Neutrophil (primary cell): ENCODE results near the gene SEL1L2.

Source experiments
- H3K27ac ChIP-seq: fragments of 200-600 bp; sonication (generic); 2 replicates; pipeline ENCODE4 v1.5.1; 2016; ENCODE audit warnings: mild to moderate bottlenecking, moderate library complexity
- H3K27me3 ChIP-seq: fragments of 200-600 bp; sonication (generic); 2 replicates; pipeline ENCODE4 v1.6.0; 2016; ENCODE audit warnings: mild to moderate bottlenecking
- H3K36me3 ChIP-seq: fragments of 200-600 bp; sonication (generic); 2 replicates; pipeline ENCODE4 v1.5.1; 2017
- H3K4me1 ChIP-seq, 2 experiments: fragments of 200-600 bp in 1 of 2; sonication (generic) in 1 of 2; 1 replicate in 1 of 2; 2 replicates in 1 of 2; pipeline versions ENCODE4 v1.5.1 to v1.6.1; 2013 to 2016; ENCODE audit warnings: low read depth in 1 of 2, low read length in 1 of 2, mild to moderate bottlenecking in 1 of 2, moderate library complexity in 1 of 2; ENCODE audit not compliant: control insufficient read depth in 1 of 2, insufficient read depth in 1 of 2
- H3K4me3 ChIP-seq, 2 experiments: fragments of 200-600 bp in 1 of 2; sonication (generic) in 1 of 2; 1 replicate in 1 of 2; 2 replicates in 1 of 2; pipeline ENCODE4 v1.5.1; 2013 to 2016; ENCODE audit warnings: low read depth in 1 of 2, low read length in 1 of 2, mild to moderate bottlenecking in 1 of 2, moderate library complexity in 1 of 2
- H3K9me3 ChIP-seq: fragments of 200-600 bp; sonication (generic); 2 replicates; pipeline ENCODE4 v1.5.1; 2016
- TF ChIP-seq, protein P1 (sequence below): fragments of 200-600 bp; sonication (generic); IDR thresholded peaks from 2 replicates; pipeline ENCODE4 v1.5.1; 2016; ENCODE audit warnings: antibody characterized with exemption

SEL1L2 gene

DNA sequence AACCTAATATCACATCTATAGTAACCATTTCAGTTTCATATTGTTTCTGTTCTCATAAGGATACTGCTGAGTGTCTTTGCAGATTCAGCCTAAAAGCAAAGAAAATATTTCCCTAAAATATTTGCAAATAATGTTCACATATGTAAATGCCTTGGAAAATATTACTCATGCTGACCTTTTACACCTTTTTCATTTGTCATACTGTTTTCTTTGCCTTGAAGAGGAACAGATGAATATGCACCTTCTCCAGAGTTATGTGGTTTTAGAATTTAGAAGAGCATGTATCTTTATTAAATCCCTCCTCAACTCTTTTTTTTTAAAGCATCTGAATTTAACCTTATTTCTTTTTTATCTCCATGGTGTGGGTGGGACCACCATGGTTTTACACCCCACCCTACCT lies 173.1 kb downstream of the SEL1L2 start:
- TF ChIP-seq, protein P1, sequence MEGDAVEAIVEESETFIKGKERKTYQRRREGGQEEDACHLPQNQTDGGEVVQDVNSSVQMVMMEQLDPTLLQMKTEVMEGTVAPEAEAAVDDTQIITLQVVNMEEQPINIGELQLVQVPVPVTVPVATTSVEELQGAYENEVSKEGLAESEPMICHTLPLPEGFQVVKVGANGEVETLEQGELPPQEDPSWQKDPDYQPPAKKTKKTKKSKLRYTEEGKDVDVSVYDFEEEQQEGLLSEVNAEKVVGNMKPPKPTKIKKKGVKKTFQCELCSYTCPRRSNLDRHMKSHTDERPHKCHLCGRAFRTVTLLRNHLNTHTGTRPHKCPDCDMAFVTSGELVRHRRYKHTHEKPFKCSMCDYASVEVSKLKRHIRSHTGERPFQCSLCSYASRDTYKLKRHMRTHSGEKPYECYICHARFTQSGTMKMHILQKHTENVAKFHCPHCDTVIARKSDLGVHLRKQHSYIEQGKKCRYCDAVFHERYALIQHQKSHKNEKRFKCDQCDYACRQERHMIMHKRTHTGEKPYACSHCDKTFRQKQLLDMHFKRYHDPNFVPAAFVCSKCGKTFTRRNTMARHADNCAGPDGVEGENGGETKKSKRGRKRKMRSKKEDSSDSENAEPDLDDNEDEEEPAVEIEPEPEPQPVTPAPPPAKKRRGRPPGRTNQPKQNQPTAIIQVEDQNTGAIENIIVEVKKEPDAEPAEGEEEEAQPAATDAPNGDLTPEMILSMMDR, result no peak
- Histone ChIP-seq H3K4me3 (no peak overlapping the region), H3K4me1 (peaks cover 6 to 13% of the 10 kb centered on the region in 2 experiments), H3K36me3 (peaks cover 66% of the 10 kb centered on the region), H3K9me3 (no peaks in the 10 kb centered on the region), H3K27ac (no peak overlapping the region), H3K27me3 (no peaks in the 10 kb centered on the region)

- Histone ChIP-seq H3K36me3 (peaks cover 72% of the 10 kb centered on the region), H3K27ac (no peak overlapping the region), H3K9me3 (no peaks in the 10 kb centered on the region), H3K4me1 (peaks cover under 1 to 8% of the 10 kb centered on the region in 2 experiments), H3K27me3 (no peaks in the 10 kb centered on the region), H3K4me3 (no peak overlapping the region)
- TF ChIP-seq, protein P1, result no peak
These were observed 173.7 kb downstream of the SEL1L2 start for GRCh38 chr20:13816757-13817156.

DNA sequence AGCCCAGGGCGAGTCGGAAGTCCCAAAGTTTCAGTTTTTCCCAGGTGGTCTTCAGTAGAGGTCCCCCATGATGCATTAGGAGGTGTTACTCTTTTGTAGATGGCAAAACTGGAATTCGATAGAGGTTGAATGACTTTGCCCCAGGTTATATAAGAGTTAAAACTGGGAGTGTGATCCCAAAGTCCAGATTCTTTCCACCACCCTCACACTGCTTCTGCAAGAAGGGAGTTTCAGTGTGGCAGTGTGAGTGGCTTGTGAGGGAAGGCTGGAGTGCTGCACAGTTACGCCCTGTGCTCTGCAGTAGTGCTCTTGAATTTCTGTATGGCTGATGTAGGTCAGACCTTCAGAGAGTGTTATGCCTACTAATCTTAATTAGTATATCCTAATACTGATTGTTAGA lies 175.7 kb downstream of the SEL1L2 start:
- TF ChIP-seq, protein P1, result no peak
- H3K27ac ChIP-seq, result no peak overlapping the region

GRCh38 chr20:13813910-13814309 lies 176.5 kb downstream of the SEL1L2 start:
- Histone ChIP-seq H3K36me3 (peaks cover 100% of the 10 kb centered on the region), H3K27ac (no peak overlapping the region), H3K27me3 (no peaks in the 10 kb centered on the region), H3K4me1 (peaks cover 0 to 6% of the 10 kb centered on the region in 2 experiments), H3K9me3 (no peaks in the 10 kb centered on the region), H3K4me3 (no peak overlapping the region)
- TF ChIP-seq, protein P1, result no peak

More for the DNA sequence above, 175.7 kb downstream of the SEL1L2 start:
- no peaks in the 10 kb centered on the region for H3K9me3 ChIP-seq
- no peak overlapping the region for H3K4me3 ChIP-seq
- peaks cover 0 to 6% of the 10 kb centered on the region in 2 experiments for H3K4me1 ChIP-seq
- no peaks in the 10 kb centered on the region for H3K27me3 ChIP-seq
- peaks cover 93% of the 10 kb centered on the region for H3K36me3 ChIP-seq

GRCh38 chr20:13810446-13810845 lies 180.0 kb downstream of the SEL1L2 start:
- peaks cover 89% of the 10 kb centered on the region for H3K36me3 ChIP-seq
- H3K27me3 ChIP-seq, result no peaks in the 10 kb centered on the region
- TF ChIP-seq, protein P1, result no peak
- H3K4me1 ChIP-seq, result peaks cover 6 to 13% of the 10 kb centered on the region in 2 experiments
- no peak overlapping the region for H3K27ac ChIP-seq
- no peaks in the 10 kb centered on the region for H3K9me3 ChIP-seq
- no peak overlapping the region for H3K4me3 ChIP-seq

- H3K9me3 ChIP-seq, result no peaks in the 10 kb centered on the region
- no peaks in the 10 kb centered on the region for H3K27me3 ChIP-seq
- TF ChIP-seq, protein P1, result no peak
- no peak overlapping the region for H3K27ac ChIP-seq
- H3K4me3 ChIP-seq, result no peak overlapping the region
- H3K4me1 ChIP-seq, result peaks cover 6 to 13% of the 10 kb centered on the region in 2 experiments
- peaks cover 88% of the 10 kb centered on the region for H3K36me3 ChIP-seq
These were observed 180.6 kb downstream of the SEL1L2 start for GRCh38 chr20:13809855-13810254.
